ENCODE data around the gene PNP. TPM values are rescaled to one million over a fixed set of nuclear protein-coding genes. Genes with fewer than 3 reads are reported as not detected.

The PNP gene
- total and polyA plus RNA-seq, 2 donors (not counting 3 experiments of a cell fraction or from before 2014, with no cell fraction given), result 245 to 271 TPM

DNA sequence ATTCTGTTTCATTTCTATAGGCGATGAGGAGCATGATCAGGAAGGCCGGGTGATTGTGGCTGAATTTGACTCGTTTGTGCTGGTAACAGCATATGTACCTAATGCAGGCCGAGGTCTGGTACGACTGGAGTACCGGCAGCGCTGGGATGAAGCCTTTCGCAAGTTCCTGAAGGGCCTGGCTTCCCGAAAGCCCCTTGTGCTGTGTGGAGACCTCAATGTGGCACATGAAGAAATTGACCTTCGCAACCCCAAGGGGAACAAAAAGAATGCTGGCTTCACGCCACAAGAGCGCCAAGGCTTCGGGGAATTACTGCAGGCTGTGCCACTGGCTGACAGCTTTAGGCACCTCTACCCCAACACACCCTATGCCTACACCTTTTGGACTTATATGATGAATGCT, 12.2 kb upstream of the PNP start:
- DNase-seq (ENCODE audit: low read depth, low spot score), result no peak
- no peak overlapping the region for H3K4me2 ChIP-seq (ENCODE audit: insufficient read depth, low read length)
- H3K4me3 ChIP-seq (replicated peaks in 1 of 3; ENCODE audit: insufficient read depth in 1 of 3, low read depth in 1 of 3, low read length in 3 of 3), result no peak overlapping the region
- FAIRE-seq, result no peak
- H3K36me3 ChIP-seq (ENCODE audit: control insufficient read depth in 2 of 2, extremely low read depth in 1 of 2, insufficient read depth in 2 of 2, low read length in 2 of 2), result peaks cover 11 to 20% of the 10 kb centered on the region in 2 experiments
- no peaks in the 10 kb centered on the region for H3K9me3 ChIP-seq (replicated peaks; ENCODE audit: control insufficient read depth, insufficient read depth, low read length)
- no peaks in the 10 kb centered on the region for H3K27me3 ChIP-seq (ENCODE audit: control insufficient read depth in 2 of 2, insufficient read depth in 2 of 2, low read length in 2 of 2)
- intact Hi-C loops (cut with micrococcal nuclease), result no loop called here
- H4K20me1 ChIP-seq (replicated peaks; ENCODE audit: control insufficient read depth, extremely low read depth, insufficient read depth, low read length), result no peaks in the 10 kb centered on the region
- H3K27ac ChIP-seq (ENCODE audit: insufficient read depth, low read depth, low read length), result no peak overlapping the region
- no peaks in the 10 kb centered on the region for H3K9me1 ChIP-seq (replicated peaks; ENCODE audit: control insufficient read depth, extremely low read depth, insufficient read depth, low read length)
- TF ChIP-seq JUN (IDR thresholded peaks at IDR 0.05; ENCODE audit: borderline replicate concordance, insufficient read depth, insufficient read length, low read depth) (no peak), GATA2 (IDR thresholded peaks at IDR 0.05; ENCODE audit: insufficient read depth, insufficient read length, low read depth, low read length) (no peak), MYC (IDR thresholded peaks at IDR 0.05; ENCODE audit: low read depth, low read length) (no peak), POLR2AphosphoS5 (IDR thresholded peaks at IDR 0.05; ENCODE audit: insufficient read depth, low read depth, low read length) (no peak), POLR2A (IDR thresholded peaks at IDR 0.05; ENCODE audit: low read depth, low read length) (no peak), EZH2 (IDR thresholded peaks at IDR 0.05; ENCODE audit: borderline replicate concordance, low read depth, low read length, severe bottlenecking) (no peak), FOS (IDR thresholded peaks at IDR 0.05; ENCODE audit: borderline replicate concordance, insufficient read depth, low read length) (no peak)
- TF ChIP-seq, protein P1, sequence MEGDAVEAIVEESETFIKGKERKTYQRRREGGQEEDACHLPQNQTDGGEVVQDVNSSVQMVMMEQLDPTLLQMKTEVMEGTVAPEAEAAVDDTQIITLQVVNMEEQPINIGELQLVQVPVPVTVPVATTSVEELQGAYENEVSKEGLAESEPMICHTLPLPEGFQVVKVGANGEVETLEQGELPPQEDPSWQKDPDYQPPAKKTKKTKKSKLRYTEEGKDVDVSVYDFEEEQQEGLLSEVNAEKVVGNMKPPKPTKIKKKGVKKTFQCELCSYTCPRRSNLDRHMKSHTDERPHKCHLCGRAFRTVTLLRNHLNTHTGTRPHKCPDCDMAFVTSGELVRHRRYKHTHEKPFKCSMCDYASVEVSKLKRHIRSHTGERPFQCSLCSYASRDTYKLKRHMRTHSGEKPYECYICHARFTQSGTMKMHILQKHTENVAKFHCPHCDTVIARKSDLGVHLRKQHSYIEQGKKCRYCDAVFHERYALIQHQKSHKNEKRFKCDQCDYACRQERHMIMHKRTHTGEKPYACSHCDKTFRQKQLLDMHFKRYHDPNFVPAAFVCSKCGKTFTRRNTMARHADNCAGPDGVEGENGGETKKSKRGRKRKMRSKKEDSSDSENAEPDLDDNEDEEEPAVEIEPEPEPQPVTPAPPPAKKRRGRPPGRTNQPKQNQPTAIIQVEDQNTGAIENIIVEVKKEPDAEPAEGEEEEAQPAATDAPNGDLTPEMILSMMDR (IDR thresholded peaks at IDR 0.05; ENCODE audit: extremely low read depth in 1 of 2, insufficient read depth in 1 of 2, low read depth in 1 of 2, low read length in 2 of 2), result no peak
- TF ChIP-seq, protein P2, sequence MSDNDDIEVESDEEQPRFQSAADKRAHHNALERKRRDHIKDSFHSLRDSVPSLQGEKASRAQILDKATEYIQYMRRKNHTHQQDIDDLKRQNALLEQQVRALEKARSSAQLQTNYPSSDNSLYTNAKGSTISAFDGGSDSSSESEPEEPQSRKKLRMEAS (IDR thresholded peaks at IDR 0.05; ENCODE audit: insufficient read depth, insufficient read length), result no peak
- dilution Hi-C loops (cut with MboI; ENCODE audit: extremely low pct_ligation_motif_present, low sequenced_read_pairs), result no loop called here
- CTCF ChIA-PET, result interaction anchor here (4.6 kb wide), 1 partner anchor 42 kb away, joined by 70 read pairs; the partner anchor contains the start of gene TEP1
- H3K79me2 ChIP-seq (ENCODE audit: control insufficient read depth, insufficient read depth, low read length), result peaks cover 45% of the 10 kb centered on the region
- no TSS peak for BruUV-seq (replicated peaks)
- no peak overlapping the region for H2AFZ ChIP-seq (ENCODE audit: low read depth, low read length)
- POLR2A ChIA-PET, result interaction anchor here (3.0 kb wide), 1 partner anchor 13 kb away, joined by 32 read pairs; the partner anchor contains the start of gene PNP
- no peak overlapping the region for H3K9ac ChIP-seq (replicated peaks; ENCODE audit: extremely low read depth, insufficient read depth, low read length)
- H3K4me1 ChIP-seq (ENCODE audit: control insufficient read depth, extremely low read depth, insufficient read depth, low read length), result peaks cover 27% of the 10 kb centered on the region
